OCI-LY1 (cell line): Measurements from ENCODE around the gene CCT6B.
"Not testable (repeated sequence)": the region's sequence is repeated elsewhere in the genome, so short reads cannot be mapped to it uniquely, and the experiment has no call there.

Experiments used
- H2AFZ ChIP-seq: fragments of 200-600 bp; sonication (generic), shearing (Covaris generic); 2 replicates; pipeline ENCODE4 v1.6.0; 2014; ENCODE audit warnings: antibody characterized with exemption, mild to moderate bottlenecking, low read length
- H3F3A ChIP-seq: fragments of 200-600 bp; sonication (generic), shearing (Covaris generic); 2 replicates; pipeline ENCODE4 v1.6.0; 2014; ENCODE audit warnings: mild to moderate bottlenecking, antibody characterized with exemption, low read length, moderate library complexity; ENCODE audit not compliant: insufficient read depth
- H3K27ac ChIP-seq: fragments of 200-600 bp; sonication (generic); 2 replicates; pipeline ENCODE4 v1.5.1; 2014; ENCODE audit warnings: low read length, mixed run types, mild to moderate bottlenecking, low read depth; ENCODE audit not compliant: poor library complexity, severe bottlenecking
- H3K27me3 ChIP-seq: fragments of 200-600 bp; sonication (generic); 2 replicates; pipeline ENCODE4 v1.6.0; 2014; ENCODE audit warnings: antibody characterized with exemption, mild to moderate bottlenecking, low read length, moderate library complexity; ENCODE audit not compliant: insufficient read depth
- H3K36me3 ChIP-seq: fragments of 200-600 bp; sonication (generic); 2 replicates; pipeline ENCODE4 v1.6.1; 2014; ENCODE audit warnings: mild to moderate bottlenecking, antibody characterized with exemption, low read length, moderate library complexity, mixed read lengths; ENCODE audit not compliant: insufficient read depth
- H3K4me1 ChIP-seq: fragments of 200-600 bp; sonication (generic); 2 replicates; pipeline ENCODE4 v1.5.1; 2014; ENCODE audit warnings: mild to moderate bottlenecking, low read length, moderate library complexity; ENCODE audit not compliant: insufficient read depth, severe bottlenecking
- H3K4me2 ChIP-seq: fragments of 200-600 bp; sonication (generic), shearing (Covaris generic); 2 replicates; pipeline ENCODE4 v1.6.1; 2014; ENCODE audit warnings: low read length
- H3K4me3 ChIP-seq: fragments of 200-600 bp; sonication (generic); 2 replicates; pipeline ENCODE4 v1.5.1; 2014; ENCODE audit warnings: low read length, low read depth, mild to moderate bottlenecking, mixed read lengths; ENCODE audit not compliant: poor library complexity, severe bottlenecking
- H3K79me2 ChIP-seq: fragments of 200-600 bp; shearing (Covaris generic); 2 replicates; pipeline ENCODE4 v1.6.1; 2016; ENCODE audit warnings: mixed run types, low read length, mixed read lengths; ENCODE audit not compliant: insufficient read depth
- H3K9ac ChIP-seq: fragments of 200-600 bp; sonication (generic), shearing (Covaris generic); 2 replicates; pipeline ENCODE4 v1.6.1; 2014; ENCODE audit warnings: mild to moderate bottlenecking, low read length, mixed read lengths
- H3K9me2 ChIP-seq: fragments of 200-600 bp; sonication (generic), shearing (Covaris generic); 2 replicates; pipeline ENCODE4 v1.6.1; 2014; ENCODE audit warnings: low read depth, mild to moderate bottlenecking, low read length, mixed read lengths
- H3K9me3 ChIP-seq: fragments of 200-600 bp; shearing (Covaris generic); 2 replicates; pipeline ENCODE4 v1.6.1; 2014; ENCODE audit warnings: low read length, mixed read lengths
- H4K20me1 ChIP-seq: fragments of 200-600 bp; sonication (generic), shearing (Covaris generic); 2 replicates; pipeline ENCODE4 v1.6.0; 2016; ENCODE audit warnings: mild to moderate bottlenecking, low read length; ENCODE audit not compliant: insufficient read depth
- EZH2 ChIP-seq: fragments of 200-600 bp; sonication (generic), shearing (Covaris generic); IDR thresholded peaks from 2 replicates; pipeline ENCODE4 v1.8.0; 2017; ENCODE audit warnings: borderline replicate concordance, mixed run types, mild to moderate bottlenecking, antibody characterized with exemption, low read length, moderate library complexity, mixed read lengths
- TF ChIP-seq, protein P1 (sequence below): fragments of 200-600 bp; sonication (generic), shearing (Covaris generic); IDR thresholded peaks from 2 replicates; pipeline ENCODE4 v1.5.1; 2017; ENCODE audit warnings: mild to moderate bottlenecking, antibody characterized with exemption, low read length, moderate library complexity, mixed read lengths

Gene CCT6B

DNA sequence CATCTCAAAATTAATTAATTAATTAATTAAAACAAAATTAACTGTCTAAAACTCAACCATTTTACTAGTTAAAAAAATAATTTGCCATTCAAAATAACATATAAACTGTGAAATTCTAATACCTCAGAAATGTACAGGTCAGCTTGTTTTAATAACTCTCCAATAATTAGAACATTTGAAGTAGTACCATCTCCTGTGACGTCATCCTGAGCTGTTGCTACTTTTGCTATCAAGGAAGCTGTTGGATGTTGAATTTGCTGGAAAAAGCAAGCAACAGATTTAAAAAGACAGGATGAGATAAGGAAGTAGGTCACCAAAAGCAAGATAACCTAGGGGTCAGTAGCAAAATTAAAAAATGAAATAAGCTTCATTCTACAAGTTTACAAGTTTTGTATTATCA is 2.8 kb downstream of the CCT6B start:
- Histone ChIP-seq H3K79me2 (peaks cover 18% of the 10 kb centered on the region), H3K4me3 (no peak overlapping the region), H2AFZ (no peak overlapping the region), H3K9ac (no peak overlapping the region), H3K36me3 (peaks cover 6% of the 10 kb centered on the region; the same call in 1 of the 2 replicates), H3F3A (no peaks in the 10 kb centered on the region), H3K9me2 (no peaks in the 10 kb centered on the region), H3K27me3 (no peaks in the 10 kb centered on the region), H4K20me1 (no peaks in the 10 kb centered on the region), H3K27ac (no peak overlapping the region), H3K4me2 (no peak overlapping the region), H3K4me1 (peaks cover 21% of the 10 kb centered on the region), H3K9me3 (no peaks in the 10 kb centered on the region)
- TF ChIP-seq, protein P1, sequence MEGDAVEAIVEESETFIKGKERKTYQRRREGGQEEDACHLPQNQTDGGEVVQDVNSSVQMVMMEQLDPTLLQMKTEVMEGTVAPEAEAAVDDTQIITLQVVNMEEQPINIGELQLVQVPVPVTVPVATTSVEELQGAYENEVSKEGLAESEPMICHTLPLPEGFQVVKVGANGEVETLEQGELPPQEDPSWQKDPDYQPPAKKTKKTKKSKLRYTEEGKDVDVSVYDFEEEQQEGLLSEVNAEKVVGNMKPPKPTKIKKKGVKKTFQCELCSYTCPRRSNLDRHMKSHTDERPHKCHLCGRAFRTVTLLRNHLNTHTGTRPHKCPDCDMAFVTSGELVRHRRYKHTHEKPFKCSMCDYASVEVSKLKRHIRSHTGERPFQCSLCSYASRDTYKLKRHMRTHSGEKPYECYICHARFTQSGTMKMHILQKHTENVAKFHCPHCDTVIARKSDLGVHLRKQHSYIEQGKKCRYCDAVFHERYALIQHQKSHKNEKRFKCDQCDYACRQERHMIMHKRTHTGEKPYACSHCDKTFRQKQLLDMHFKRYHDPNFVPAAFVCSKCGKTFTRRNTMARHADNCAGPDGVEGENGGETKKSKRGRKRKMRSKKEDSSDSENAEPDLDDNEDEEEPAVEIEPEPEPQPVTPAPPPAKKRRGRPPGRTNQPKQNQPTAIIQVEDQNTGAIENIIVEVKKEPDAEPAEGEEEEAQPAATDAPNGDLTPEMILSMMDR, result no peak
- no peak for TF ChIP-seq EZH2

GRCh38 chr17:34950780-34951179 is 10.5 kb downstream of the CCT6B start:
- H3K4me3 ChIP-seq, H3K9me3 ChIP-seq, H3K4me2 ChIP-seq, H3K27me3 ChIP-seq, H3K9ac ChIP-seq, H3K36me3 ChIP-seq, H3K79me2 ChIP-seq, H2AFZ ChIP-seq, H3F3A ChIP-seq, H4K20me1 ChIP-seq, H3K27ac ChIP-seq, H3K4me1 ChIP-seq, H3K9me2 ChIP-seq: not testable (repeated sequence)

GRCh38 chr17:34930283-34930682 is 31.0 kb downstream of the CCT6B start:
- Histone ChIP-seq H3K9ac (no peak overlapping the region), H3K27me3 (no peaks in the 10 kb centered on the region), H3K27ac (no peak overlapping the region), H3K36me3 (no peaks in the 10 kb centered on the region), H3K4me2 (no peak overlapping the region), H3K4me1 (no peaks in the 10 kb centered on the region), H3K4me3 (no peak overlapping the region), H3K79me2 (no peaks in the 10 kb centered on the region), H3K9me3 (no peaks in the 10 kb centered on the region), H3K9me2 (no peaks in the 10 kb centered on the region), H4K20me1 (no peaks in the 10 kb centered on the region), H3F3A (no peaks in the 10 kb centered on the region), H2AFZ (no peak overlapping the region)
- TF ChIP-seq, protein P1, result no peak
- TF ChIP-seq EZH2, result no peak

DNA sequence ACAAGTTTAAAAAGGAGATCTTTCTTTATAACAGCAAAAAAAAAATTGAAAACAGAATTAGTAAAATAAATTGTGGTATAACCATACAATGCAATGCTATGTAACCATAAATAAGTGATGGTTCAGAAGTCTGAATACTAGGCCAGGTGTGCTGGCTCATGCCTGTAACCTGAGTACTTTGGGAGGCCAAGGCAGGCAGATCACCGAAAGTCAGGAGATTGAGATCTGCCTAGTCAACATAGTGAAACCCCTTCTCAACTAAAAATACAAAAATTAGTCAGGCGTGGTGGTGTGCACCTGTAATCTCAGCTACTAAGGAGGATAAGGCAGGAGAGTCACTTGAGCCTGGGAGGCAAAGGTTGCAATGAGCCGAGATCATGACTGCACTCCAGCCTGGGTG is 34.6 kb downstream of the CCT6B start:
- H2AFZ ChIP-seq, result no peak overlapping the region
- H3K79me2 ChIP-seq, result no peaks in the 10 kb centered on the region
- H3K27ac ChIP-seq, result no peak overlapping the region
- no peak overlapping the region for H3K9ac ChIP-seq
- TF ChIP-seq EZH2, result no peak
- TF ChIP-seq, protein P1, result no peak
- no peaks in the 10 kb centered on the region for H3K9me3 ChIP-seq
- no peaks in the 10 kb centered on the region for H3K36me3 ChIP-seq
- H3K4me1 ChIP-seq, result no peaks in the 10 kb centered on the region
- no peaks in the 10 kb centered on the region for H3K27me3 ChIP-seq
- no peaks in the 10 kb centered on the region for H3F3A ChIP-seq
- no peaks in the 10 kb centered on the region for H4K20me1 ChIP-seq
- no peak overlapping the region for H3K4me3 ChIP-seq
- H3K9me2 ChIP-seq, result no peaks in the 10 kb centered on the region
- no peak overlapping the region for H3K4me2 ChIP-seq
